ENCODE data around the gene STX2. TPM values are rescaled to one million over a fixed set of nuclear protein-coding genes. Genes with fewer than 3 reads are reported as not detected.
A peak's percentile ranks its signal among the peaks of the same experiment; 100 is the strongest.

Gene STX2
- total RNA-seq, 2 experiments from 2014 or later, result 13.4 to 14.1 TPM

DNA sequence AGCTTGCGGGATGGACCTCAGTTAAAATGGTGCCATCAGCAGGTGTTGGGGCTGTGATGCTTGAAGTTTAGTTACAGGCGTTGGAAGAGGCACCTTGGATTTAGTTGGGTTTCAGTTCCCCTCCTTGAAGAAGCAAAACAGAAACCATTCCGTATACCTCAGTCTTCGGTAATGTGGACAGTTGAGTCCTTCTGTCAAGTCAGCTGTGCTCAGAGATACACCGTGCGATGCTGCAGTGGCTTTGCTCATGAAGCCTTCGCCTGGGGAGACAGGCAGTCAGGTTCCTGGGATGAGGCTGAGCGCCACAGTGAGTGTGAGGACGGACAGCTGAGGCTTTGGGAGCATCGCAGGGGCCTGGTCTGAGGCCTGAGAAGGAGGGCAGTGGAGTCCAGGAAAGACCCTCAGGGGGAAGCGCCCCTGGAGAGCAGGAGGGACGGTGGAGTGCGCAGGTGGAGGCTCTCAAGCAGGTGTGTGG lies 40.2 kb upstream of the STX2 start:
- H3K27ac Mint-ChIP-seq, result no peak overlapping the region
- H3K27me3 ChIP-seq (ENCODE audit: control insufficient read depth in 1 of 2, insufficient read depth in 2 of 2, low read length in 2 of 2), result no peaks in the 10 kb centered on the region
- no peak for ATAC-seq (ENCODE audit: poor library complexity)
- POLR2A ChIA-PET, result no interaction called here
- peak overlapping the region; percentile 38 for H3K4me3 Mint-ChIP-seq
- intact Hi-C loops (cut with DNase I, micrococcal nuclease), result loop anchor here in 1 of 2 experiments (10.0 kb wide), 1 partner anchor 1056 kb away; no protein-coding TSS in a partner anchor
- no peak for DNase-seq
- no peak overlapping the region for H3K4me3 ChIP-seq (ENCODE audit: low read length)
- no peaks in the 10 kb centered on the region for H3K27me3 Mint-ChIP-seq
- no peaks in the 10 kb centered on the region for H3K9me3 Mint-ChIP-seq
- H3K9me3 ChIP-seq (ENCODE audit: control insufficient read depth in 1 of 2, insufficient read depth in 1 of 2, low read length in 2 of 2), result no peaks in the 10 kb centered on the region
- H3K36me3 Mint-ChIP-seq (ENCODE audit: low read depth), result peaks cover 38% of the 10 kb centered on the region
- CTCF ChIA-PET, result no interaction called here
- peaks cover 18% of the 10 kb centered on the region for H3K4me1 ChIP-seq (ENCODE audit: insufficient read depth, low read length)
- H3K36me3 ChIP-seq (ENCODE audit: insufficient read depth, low read length), result peaks cover 35% of the 10 kb centered on the region
- H3K27ac ChIP-seq (ENCODE audit: low read depth in 1 of 2, low read length in 2 of 2), result no peak overlapping the region
- H3K4me1 Mint-ChIP-seq (ENCODE audit: low read depth), result peaks cover 37% of the 10 kb centered on the region
- TF ChIP-seq, protein P1, sequence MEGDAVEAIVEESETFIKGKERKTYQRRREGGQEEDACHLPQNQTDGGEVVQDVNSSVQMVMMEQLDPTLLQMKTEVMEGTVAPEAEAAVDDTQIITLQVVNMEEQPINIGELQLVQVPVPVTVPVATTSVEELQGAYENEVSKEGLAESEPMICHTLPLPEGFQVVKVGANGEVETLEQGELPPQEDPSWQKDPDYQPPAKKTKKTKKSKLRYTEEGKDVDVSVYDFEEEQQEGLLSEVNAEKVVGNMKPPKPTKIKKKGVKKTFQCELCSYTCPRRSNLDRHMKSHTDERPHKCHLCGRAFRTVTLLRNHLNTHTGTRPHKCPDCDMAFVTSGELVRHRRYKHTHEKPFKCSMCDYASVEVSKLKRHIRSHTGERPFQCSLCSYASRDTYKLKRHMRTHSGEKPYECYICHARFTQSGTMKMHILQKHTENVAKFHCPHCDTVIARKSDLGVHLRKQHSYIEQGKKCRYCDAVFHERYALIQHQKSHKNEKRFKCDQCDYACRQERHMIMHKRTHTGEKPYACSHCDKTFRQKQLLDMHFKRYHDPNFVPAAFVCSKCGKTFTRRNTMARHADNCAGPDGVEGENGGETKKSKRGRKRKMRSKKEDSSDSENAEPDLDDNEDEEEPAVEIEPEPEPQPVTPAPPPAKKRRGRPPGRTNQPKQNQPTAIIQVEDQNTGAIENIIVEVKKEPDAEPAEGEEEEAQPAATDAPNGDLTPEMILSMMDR (IDR thresholded peaks at IDR 0.05), result no peak

DNA sequence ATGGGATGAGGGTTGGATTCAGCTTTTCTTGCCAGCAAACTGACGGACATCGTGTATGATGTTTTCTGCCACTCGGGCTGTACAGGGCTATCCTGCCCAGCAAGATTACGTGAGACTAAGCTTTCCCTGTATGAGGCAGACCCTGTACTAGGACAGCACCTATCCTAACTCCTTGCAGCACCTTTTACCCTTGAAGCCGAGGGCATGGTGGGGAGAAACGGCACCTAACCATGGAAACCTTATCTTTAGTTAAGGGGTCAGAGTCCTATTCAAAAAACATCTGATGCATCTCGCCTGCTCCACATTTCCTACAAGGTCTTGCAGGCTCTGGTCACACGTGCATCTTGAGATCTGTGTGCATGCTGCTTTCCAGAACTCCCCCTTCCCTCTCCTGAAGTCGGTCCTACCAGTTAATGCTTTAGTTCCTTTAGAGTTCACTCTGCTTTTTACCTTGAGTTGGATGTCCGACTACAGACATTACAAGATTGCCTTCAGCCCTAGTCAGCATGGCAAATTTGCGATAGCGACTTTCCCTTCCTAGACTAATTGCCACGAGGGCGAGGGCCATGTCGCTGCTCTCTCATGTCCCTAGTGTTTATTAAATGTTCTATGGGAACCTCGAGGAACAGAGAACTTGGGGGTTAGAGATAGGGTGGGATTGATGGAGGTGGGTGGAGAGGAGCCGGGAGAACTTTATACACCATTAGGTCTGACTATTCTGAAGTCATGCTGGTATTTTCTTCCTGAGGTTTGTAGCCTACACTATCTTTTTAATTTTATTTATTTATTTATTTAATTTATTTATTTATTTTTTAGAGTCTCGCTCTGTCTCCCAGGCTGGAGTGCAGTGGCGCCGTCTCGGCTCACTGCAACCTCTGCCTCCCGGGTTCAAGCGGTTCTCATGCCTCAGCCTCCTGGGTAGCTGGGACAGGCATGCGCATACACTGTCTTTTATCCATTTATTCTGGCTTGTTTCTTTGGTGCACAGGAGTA lies 39.4 kb upstream of the STX2 start:
- intact Hi-C loops (cut with DNase I, micrococcal nuclease), result loop anchor here in 1 of 2 experiments (10.0 kb wide), 1 partner anchor 1056 kb away; no protein-coding TSS in a partner anchor
- Mint-ChIP-seq H3K4me3 (peak overlapping the region; percentile 15), H3K27ac (no peak overlapping the region), H3K36me3 (ENCODE audit: low read depth) (peaks cover 46% of the 10 kb centered on the region), H3K4me1 (ENCODE audit: low read depth) (peaks cover 45% of the 10 kb centered on the region), H3K9me3 (no peaks in the 10 kb centered on the region), H3K27me3 (no peaks in the 10 kb centered on the region)
- H3K27me3 ChIP-seq (ENCODE audit: control insufficient read depth in 1 of 2, insufficient read depth in 2 of 2, low read length in 2 of 2), result no peaks in the 10 kb centered on the region
- peaks cover 23% of the 10 kb centered on the region for H3K4me1 ChIP-seq (ENCODE audit: insufficient read depth, low read length)
- ATAC-seq (ENCODE audit: poor library complexity) (no peak), DNase-seq (no peak)
- ChIA-PET POLR2A (no interaction called here), CTCF (no interaction called here)
- H3K9me3 ChIP-seq (ENCODE audit: control insufficient read depth in 1 of 2, insufficient read depth in 1 of 2, low read length in 2 of 2), result no peaks in the 10 kb centered on the region
- H3K27ac ChIP-seq (ENCODE audit: low read depth in 1 of 2, low read length in 2 of 2), result no peak overlapping the region
- TF ChIP-seq, protein P1 (IDR thresholded peaks at IDR 0.05), result no peak
- peaks cover 43% of the 10 kb centered on the region for H3K36me3 ChIP-seq (ENCODE audit: insufficient read depth, low read length)
- H3K4me3 ChIP-seq (ENCODE audit: low read length), result no peak overlapping the region

DNA sequence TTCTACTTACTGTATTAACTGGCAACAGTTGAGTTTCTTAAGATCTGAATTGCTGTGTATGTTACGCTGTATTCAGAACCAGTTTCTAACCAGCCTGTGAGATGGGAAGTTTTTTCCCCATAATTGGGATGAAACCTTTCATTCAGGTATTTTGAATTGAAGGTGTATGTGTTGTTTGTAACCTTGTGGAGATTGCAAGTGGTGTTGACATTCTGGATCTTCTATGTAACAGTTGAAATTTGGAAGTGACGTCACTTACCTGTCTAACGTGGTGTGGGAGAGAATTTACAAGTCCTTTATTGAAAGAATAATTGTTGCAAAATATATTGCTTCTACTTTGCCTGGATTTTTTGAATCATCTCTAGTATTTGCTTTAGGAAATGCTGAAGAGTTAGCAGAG lies 38.3 kb upstream of the STX2 start:
- Histone ChIP-seq H3K4me1 (ENCODE audit: insufficient read depth, low read length) (peaks cover 31% of the 10 kb centered on the region), H3K27me3 (ENCODE audit: control insufficient read depth in 1 of 2, insufficient read depth in 2 of 2, low read length in 2 of 2) (no peaks in the 10 kb centered on the region), H3K9me3 (ENCODE audit: control insufficient read depth in 1 of 2, insufficient read depth in 1 of 2, low read length in 2 of 2) (no peaks in the 10 kb centered on the region), H3K27ac (ENCODE audit: low read depth in 1 of 2, low read length in 2 of 2) (no peak overlapping the region), H3K36me3 (ENCODE audit: insufficient read depth, low read length) (peaks cover 49% of the 10 kb centered on the region), H3K4me3 (ENCODE audit: low read length) (no peak overlapping the region)
- TF ChIP-seq, protein P1 (IDR thresholded peaks at IDR 0.05), result no peak
- CTCF ChIA-PET, result no interaction called here
- Mint-ChIP-seq H3K9me3 (no peaks in the 10 kb centered on the region), H3K36me3 (ENCODE audit: low read depth) (peaks cover 56% of the 10 kb centered on the region), H3K4me3 (no peak overlapping the region), H3K27me3 (no peaks in the 10 kb centered on the region), H3K4me1 (ENCODE audit: low read depth) (peaks cover 56% of the 10 kb centered on the region), H3K27ac (no peak overlapping the region)
- no peak for DNase-seq
- POLR2A ChIA-PET, result interaction anchor here (1.4 kb wide), 1 partner anchor 38 kb away, joined by 4 read pairs; the partner anchor contains the start of gene STX2
- intact Hi-C loops (cut with DNase I, micrococcal nuclease), result loop anchor here in 1 of 2 experiments (10.0 kb wide), 1 partner anchor 1057 kb away; no protein-coding TSS in a partner anchor
- no peak for ATAC-seq (ENCODE audit: poor library complexity)
